Fibroblast of the aortic adventitia (primary cell): Measurements from ENCODE around the gene FGF14. TPM values are rescaled to one million over a fixed set of nuclear protein-coding genes. Genes with fewer than 3 reads are reported as not detected.

ENCODE experiments used
- DNase-seq: peaks from one replicate; pipeline ENCODE4 v3.0.0-alpha.2; 2010; ENCODE audit warnings: low read depth
- H3K4me3 ChIP-seq: 2 replicates; pipeline ENCODE4 v1.5.1; 2011; ENCODE audit warnings: low read depth, mild to moderate bottlenecking, control low read depth, low read length, moderate library complexity
- CTCF ChIP-seq: IDR thresholded peaks from 2 replicates; pipeline ENCODE4 v1.5.1; 2011; ENCODE audit warnings: mild to moderate bottlenecking, low read length, control low read depth, inconsistent platforms; ENCODE audit not compliant: insufficient read depth
- total RNA-seq: library from RNA; depleted of rRNA; stranded (reverse); fragments of >200 nt; gene quantifications from 2 replicates; pipeline ENCODE4 v1.2.3, GENCODE V29; 2012; ENCODE audit warnings: low replicate concordance

The FGF14 gene
- total RNA-seq, 1 donor = 1.4 TPM

- no peak for TF ChIP-seq CTCF
- no peak for DNase-seq
- H3K4me3 ChIP-seq = no peak overlapping the region
Measured at GRCh38 chr13:101881593-101881992, 520.3 kb downstream of the FGF14 start.

GRCh38 chr13:101880581-101880980, 521.3 kb downstream of the FGF14 start:
- no peak for TF ChIP-seq CTCF
- no peak overlapping the region for H3K4me3 ChIP-seq

GRCh38 chr13:101876951-101877350, 524.9 kb downstream of the FGF14 start:
- no peak overlapping the region for H3K4me3 ChIP-seq
- TF ChIP-seq CTCF = no peak
- DNase-seq = no peak

More at GRCh38 chr13:101880581-101880980, 521.3 kb downstream of the FGF14 start:
- DNase-seq = no peak

GRCh38 chr13:101875717-101876393, 526.0 kb downstream of the FGF14 start:
- no peak overlapping the region for H3K4me3 ChIP-seq
- DNase-seq = peak; percentile 0
- TF ChIP-seq CTCF = no peak

GRCh38 chr13:101875091-101875490, 526.8 kb downstream of the FGF14 start:
- DNase-seq = no peak
- no peak overlapping the region for H3K4me3 ChIP-seq
- TF ChIP-seq CTCF = no peak

- TF ChIP-seq CTCF = no peak
- DNase-seq = no peak
- H3K4me3 ChIP-seq = no peak overlapping the region
Measured at GRCh38 chr13:101869553-101869952, 532.3 kb downstream of the FGF14 start.
